ENCODE measurements around the gene SKAP2.
A peak's percentile ranks its signal among the peaks of the same experiment; 100 is the strongest.

SKAP2 gene

DNA sequence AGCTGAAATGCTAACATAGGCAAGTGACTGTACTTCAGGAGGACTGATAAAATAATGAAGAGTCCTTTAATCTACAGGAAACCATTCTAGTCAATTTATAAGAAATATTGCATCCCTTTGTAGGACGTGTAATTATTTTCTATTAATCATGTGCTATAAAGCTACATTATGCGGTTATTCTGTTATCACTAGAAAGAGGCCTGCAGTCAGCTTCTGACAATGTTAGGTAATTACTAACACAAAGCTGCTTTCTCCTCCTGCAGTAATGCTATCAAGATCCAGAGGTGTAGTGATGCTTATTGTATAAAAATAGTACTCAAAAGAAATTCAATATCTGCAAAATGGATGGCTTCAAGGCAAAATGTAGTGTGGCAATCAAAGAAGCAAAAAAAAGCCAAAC is 191.1 kb downstream of the SKAP2 start:
- Histone ChIP-seq H3K4me1 (no peaks in the 10 kb centered on the region), H3K4me3 (ENCODE audit: low read depth, low read length) (no peak overlapping the region), H3K27ac (no peak overlapping the region), H2AFZ (no peak overlapping the region), H3K9ac (no peak overlapping the region), H3K9me3 (ENCODE audit: control insufficient read depth, low read length) (no peaks in the 10 kb centered on the region), H3K27me3 (ENCODE audit: control insufficient read depth, insufficient read depth, low read length) (no peaks in the 10 kb centered on the region), H3K4me2 (ENCODE audit: low read length) (no peak overlapping the region), H3K79me2 (no peaks in the 10 kb centered on the region), H3K36me3 (ENCODE audit: control insufficient read depth, insufficient read depth, low read length) (no peaks in the 10 kb centered on the region)
- TF ChIP-seq, protein P1, sequence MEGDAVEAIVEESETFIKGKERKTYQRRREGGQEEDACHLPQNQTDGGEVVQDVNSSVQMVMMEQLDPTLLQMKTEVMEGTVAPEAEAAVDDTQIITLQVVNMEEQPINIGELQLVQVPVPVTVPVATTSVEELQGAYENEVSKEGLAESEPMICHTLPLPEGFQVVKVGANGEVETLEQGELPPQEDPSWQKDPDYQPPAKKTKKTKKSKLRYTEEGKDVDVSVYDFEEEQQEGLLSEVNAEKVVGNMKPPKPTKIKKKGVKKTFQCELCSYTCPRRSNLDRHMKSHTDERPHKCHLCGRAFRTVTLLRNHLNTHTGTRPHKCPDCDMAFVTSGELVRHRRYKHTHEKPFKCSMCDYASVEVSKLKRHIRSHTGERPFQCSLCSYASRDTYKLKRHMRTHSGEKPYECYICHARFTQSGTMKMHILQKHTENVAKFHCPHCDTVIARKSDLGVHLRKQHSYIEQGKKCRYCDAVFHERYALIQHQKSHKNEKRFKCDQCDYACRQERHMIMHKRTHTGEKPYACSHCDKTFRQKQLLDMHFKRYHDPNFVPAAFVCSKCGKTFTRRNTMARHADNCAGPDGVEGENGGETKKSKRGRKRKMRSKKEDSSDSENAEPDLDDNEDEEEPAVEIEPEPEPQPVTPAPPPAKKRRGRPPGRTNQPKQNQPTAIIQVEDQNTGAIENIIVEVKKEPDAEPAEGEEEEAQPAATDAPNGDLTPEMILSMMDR (IDR thresholded peaks at IDR 0.05): no peak

DNA sequence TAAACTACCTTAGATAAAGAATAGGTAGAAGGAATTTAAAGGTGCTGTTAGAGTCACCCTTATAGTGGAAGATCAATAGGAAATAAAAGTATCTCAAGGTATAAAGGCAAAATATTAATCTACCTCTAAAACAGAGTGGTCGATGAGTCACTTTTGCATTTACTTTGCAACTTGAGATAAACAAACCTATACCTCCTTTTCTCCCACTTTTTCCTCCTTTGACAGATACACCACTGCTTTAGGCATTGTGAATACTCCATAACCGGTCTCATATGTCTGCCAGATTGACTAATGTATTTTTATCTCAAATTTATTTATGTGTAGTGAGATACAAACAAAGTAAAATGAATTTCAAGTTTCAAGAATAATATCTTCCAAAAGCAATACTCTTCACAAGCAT is 193.5 kb downstream of the SKAP2 start:
- Histone ChIP-seq H3K79me2 (no peaks in the 10 kb centered on the region), H2AFZ (no peak overlapping the region), H3K36me3 (ENCODE audit: control insufficient read depth, insufficient read depth, low read length) (no peaks in the 10 kb centered on the region), H3K9ac (no peak overlapping the region), H3K4me1 (no peaks in the 10 kb centered on the region), H3K4me3 (ENCODE audit: low read depth, low read length) (no peak overlapping the region), H3K9me3 (ENCODE audit: control insufficient read depth, low read length) (no peaks in the 10 kb centered on the region), H3K4me2 (ENCODE audit: low read length) (no peak overlapping the region), H3K27ac (no peak overlapping the region), H3K27me3 (ENCODE audit: control insufficient read depth, insufficient read depth, low read length) (no peaks in the 10 kb centered on the region)
- TF ChIP-seq, protein P1 (IDR thresholded peaks at IDR 0.05): no peak

DNA sequence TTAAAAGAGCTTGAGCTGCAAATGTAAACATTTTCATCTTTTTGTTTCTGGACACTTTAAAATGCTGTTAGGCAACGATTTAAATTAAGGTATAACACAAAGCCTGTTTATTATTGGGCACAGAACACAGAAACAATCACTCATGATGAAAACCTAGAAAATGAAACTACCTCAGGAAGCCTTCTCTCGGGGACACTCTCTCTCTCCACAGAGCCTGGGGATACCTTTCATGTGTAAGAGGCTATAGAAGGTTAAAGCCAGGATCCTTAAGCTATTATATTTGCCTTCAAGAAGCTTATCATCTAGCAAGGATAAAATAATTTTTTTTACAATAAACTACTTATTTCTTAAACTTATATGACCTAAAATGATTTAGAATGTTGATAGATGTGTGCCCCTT is 194.1 kb downstream of the SKAP2 start:
- no peak overlapping the region for H3K4me3 ChIP-seq (ENCODE audit: low read depth, low read length)
- no peaks in the 10 kb centered on the region for H3K9me3 ChIP-seq (ENCODE audit: control insufficient read depth, low read length)
- TF ChIP-seq, protein P1 (IDR thresholded peaks at IDR 0.05): no peak
- H3K27ac ChIP-seq: no peak overlapping the region
- no peak overlapping the region for H3K9ac ChIP-seq
- no peaks in the 10 kb centered on the region for H3K4me1 ChIP-seq
- H3K27me3 ChIP-seq (ENCODE audit: control insufficient read depth, insufficient read depth, low read length): no peaks in the 10 kb centered on the region
- H3K79me2 ChIP-seq: no peaks in the 10 kb centered on the region
- H2AFZ ChIP-seq: no peak overlapping the region
- H3K36me3 ChIP-seq (ENCODE audit: control insufficient read depth, insufficient read depth, low read length): no peaks in the 10 kb centered on the region
- no peak overlapping the region for H3K4me2 ChIP-seq (ENCODE audit: low read length)

DNA sequence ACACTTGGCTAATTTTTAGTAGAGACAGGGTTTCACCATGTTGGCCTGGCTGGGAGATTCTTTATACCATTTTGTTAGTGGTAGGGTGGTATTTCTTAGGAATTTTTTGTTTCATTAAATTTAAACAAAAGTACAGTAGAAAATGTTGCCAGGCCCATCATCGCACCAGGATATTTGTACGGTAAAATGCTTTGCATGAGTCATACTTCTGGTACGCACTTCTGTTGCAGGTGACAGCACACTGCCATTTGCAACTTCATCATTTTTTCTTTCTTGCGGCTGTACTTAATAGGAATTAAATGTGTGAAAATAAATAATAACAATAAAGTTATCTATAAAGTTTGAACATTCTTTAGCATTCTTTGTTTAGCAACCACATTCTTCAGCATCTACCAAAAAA is 195.6 kb downstream of the SKAP2 start:
- TF ChIP-seq, protein P1 (IDR thresholded peaks at IDR 0.05): no peak
- Histone ChIP-seq H3K36me3 (ENCODE audit: control insufficient read depth, insufficient read depth, low read length) (no peaks in the 10 kb centered on the region), H3K9me3 (ENCODE audit: control insufficient read depth, low read length) (no peaks in the 10 kb centered on the region), H3K4me1 (no peaks in the 10 kb centered on the region), H3K4me3 (ENCODE audit: low read depth, low read length) (no peak overlapping the region), H2AFZ (no peak overlapping the region), H3K4me2 (ENCODE audit: low read length) (no peak overlapping the region), H3K27ac (no peak overlapping the region), H3K79me2 (no peaks in the 10 kb centered on the region), H3K27me3 (ENCODE audit: control insufficient read depth, insufficient read depth, low read length) (no peaks in the 10 kb centered on the region), H3K9ac (no peak overlapping the region)

DNA sequence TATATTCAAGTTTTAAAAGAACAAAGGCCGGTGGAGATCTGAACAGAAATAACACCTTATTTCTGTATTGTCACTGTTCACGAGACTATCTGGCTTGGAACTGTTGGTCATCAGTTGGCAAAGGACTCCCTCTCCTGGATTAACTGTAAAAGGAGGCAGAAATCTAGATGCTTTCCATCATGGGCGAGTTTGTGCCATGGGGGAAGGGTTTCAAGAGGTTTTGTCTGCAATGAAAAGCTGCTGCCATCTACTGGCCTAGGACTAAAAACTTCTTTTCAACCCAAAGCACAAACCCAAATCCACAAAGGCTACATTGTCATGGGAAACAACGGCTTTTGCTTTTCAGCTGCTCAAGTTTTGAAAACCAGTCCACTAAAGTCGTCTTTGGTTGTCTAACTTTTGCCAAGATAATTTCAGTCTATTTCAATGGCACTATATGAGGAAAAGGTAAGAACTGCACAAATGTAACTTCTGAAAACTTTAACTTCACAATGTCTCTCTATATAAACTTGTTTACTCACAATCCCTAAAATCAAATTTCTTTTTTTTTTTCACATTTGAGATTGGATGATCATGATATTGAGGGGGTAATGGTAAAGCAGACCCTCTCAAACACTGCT is 196.8 kb downstream of the SKAP2 start:
- no peak overlapping the region for H3K9ac ChIP-seq
- H3K79me2 ChIP-seq: no peaks in the 10 kb centered on the region
- TF ChIP-seq, protein P1 (IDR thresholded peaks at IDR 0.05): peak; percentile 85

More for the DNA sequence above, 196.8 kb downstream of the SKAP2 start:
- Histone ChIP-seq H3K4me1 (no peaks in the 10 kb centered on the region), H3K4me3 (ENCODE audit: low read depth, low read length) (no peak overlapping the region), H3K9me3 (ENCODE audit: control insufficient read depth, low read length) (no peaks in the 10 kb centered on the region), H3K4me2 (ENCODE audit: low read length) (no peak overlapping the region), H3K36me3 (ENCODE audit: control insufficient read depth, insufficient read depth, low read length) (no peaks in the 10 kb centered on the region), H3K27ac (no peak overlapping the region), H3K27me3 (ENCODE audit: control insufficient read depth, insufficient read depth, low read length) (no peaks in the 10 kb centered on the region), H2AFZ (no peak overlapping the region)

Data from parathyroid adenoma (tissue), 2 donors.